NCI-H1048 (cell line): ENCODE results near the gene C2orf78.
"Not testable (repeated sequence)": the region's sequence is repeated elsewhere in the genome, so short reads cannot be mapped to it uniquely, and the experiment has no call there.

Source experiments
- DNase-seq: peaks from one replicate; lab custom pipeline; 2025; lab: John Stamatoyannopoulos, UW

Gene C2orf78

GRCh38 chr2:73780237-73780582 lies 3.8 kb upstream of the C2orf78 start:
- no peak for DNase-seq

- DNase-seq = not testable (repeated sequence)
Measured at GRCh38 chr2:73783402-73783801, 581 bp upstream of the C2orf78 start.

GRCh38 chr2:73811878-73812277 lies 27.9 kb downstream of the C2orf78 start:
- DNase-seq = no peak

- no peak for DNase-seq
Measured at GRCh38 chr2:73812635-73813034, 28.7 kb downstream of the C2orf78 start.

- no peak for DNase-seq
Measured at GRCh38 chr2:73818296-73818695, 34.3 kb downstream of the C2orf78 start.

GRCh38 chr2:73821227-73821626 lies 37.2 kb downstream of the C2orf78 start:
- DNase-seq = no peak

GRCh38 chr2:73821669-73822068 lies 37.7 kb downstream of the C2orf78 start:
- no peak for DNase-seq

GRCh38 chr2:73822276-73822675 lies 38.3 kb downstream of the C2orf78 start:
- DNase-seq = no peak

- no peak for DNase-seq
Measured at GRCh38 chr2:73822991-73823390, 39.0 kb downstream of the C2orf78 start.

- DNase-seq = no peak
Measured at GRCh38 chr2:73823416-73823815, 39.4 kb downstream of the C2orf78 start.

- peak; percentile 20 for DNase-seq
Measured at GRCh38 chr2:73823916-73824523, 40.0 kb downstream of the C2orf78 start.

- DNase-seq = no peak
Measured at GRCh38 chr2:73825408-73825807, 41.4 kb downstream of the C2orf78 start.

- DNase-seq = no peak
Measured at GRCh38 chr2:73827018-73827417, 43.0 kb downstream of the C2orf78 start.

- DNase-seq = no peak
Measured at GRCh38 chr2:73827660-73828388, 43.8 kb downstream of the C2orf78 start.

- DNase-seq = no peak
Measured at GRCh38 chr2:73828389-73828817, 44.4 kb downstream of the C2orf78 start.

GRCh38 chr2:73828818-73829570 lies 45.0 kb downstream of the C2orf78 start, which contains the start of gene STAMBP:
TSS of gene STAMBP (plus strand) at chr2:73828961. CDS start at chr2:73830857, 1,896 bp downstream.
- DNase-seq = peak; percentile 96

GRCh38 chr2:73830871-73831401 lies 47.0 kb downstream of the C2orf78 start:
- DNase-seq = no peak

- no peak for DNase-seq
Measured at GRCh38 chr2:73832930-73833329, 48.9 kb downstream of the C2orf78 start.

- DNase-seq = no peak
Measured at GRCh38 chr2:73836141-73836943, 52.4 kb downstream of the C2orf78 start.

- DNase-seq = no peak
Measured at GRCh38 chr2:73837847-73838585, 54.0 kb downstream of the C2orf78 start.

- DNase-seq = no peak
Measured at GRCh38 chr2:73838889-73839534, 55.0 kb downstream of the C2orf78 start.
